Fibroblast of the aortic adventitia (primary cell): ENCODE data around the gene PCSK5. TPM values are rescaled to one million over a fixed set of nuclear protein-coding genes. Genes with fewer than 3 reads are reported as not detected.
A peak's percentile ranks its signal among the peaks of the same experiment; 100 is the strongest.
"Not testable (repeated sequence)": the region's sequence is repeated elsewhere in the genome, so short reads cannot be mapped to it uniquely, and the experiment has no call there.

Experiments
- DNase-seq: peaks from one replicate; pipeline ENCODE4 v3.0.0-alpha.2; 2010; ENCODE audit warnings: low read depth
- H3K4me3 ChIP-seq: 2 replicates; pipeline ENCODE4 v1.5.1; 2011; ENCODE audit warnings: low read depth, mild to moderate bottlenecking, control low read depth, low read length, moderate library complexity
- total RNA-seq: library from RNA; depleted of rRNA; stranded (reverse); fragments of >200 nt; gene quantifications from 2 replicates; pipeline ENCODE4 v1.2.3, GENCODE V29; 2012; ENCODE audit warnings: low replicate concordance
- TF ChIP-seq, protein P1 (sequence below): IDR thresholded peaks from 2 replicates; pipeline ENCODE4 v1.5.1; 2011; ENCODE audit warnings: mild to moderate bottlenecking, low read length, control low read depth, inconsistent platforms; ENCODE audit not compliant: insufficient read depth

PCSK5 gene
- total RNA-seq, 1 donor = 3.6 TPM

DNA sequence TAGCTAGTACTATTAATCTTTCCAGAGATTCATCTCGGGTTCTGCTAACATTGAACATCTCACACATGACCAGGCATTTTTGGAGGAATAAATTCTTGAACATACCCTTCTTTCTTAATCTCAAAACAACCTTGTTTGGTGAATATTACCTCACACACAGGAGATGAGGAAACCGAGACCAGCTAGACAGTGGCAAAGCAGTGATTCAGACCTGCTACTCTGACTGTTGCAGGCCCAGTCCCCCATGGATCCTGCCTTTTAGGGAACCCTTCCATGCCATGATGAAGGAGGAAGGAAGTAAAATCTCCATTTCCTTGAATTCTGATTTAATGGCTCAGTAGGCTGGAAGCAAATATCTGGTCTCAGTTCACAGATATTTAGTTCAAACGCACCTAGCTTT, 2.6 kb downstream of the PCSK5 start:
- H3K4me3 ChIP-seq = peak overlapping the region; percentile 84
- no peak for DNase-seq
- TF ChIP-seq, protein P1, sequence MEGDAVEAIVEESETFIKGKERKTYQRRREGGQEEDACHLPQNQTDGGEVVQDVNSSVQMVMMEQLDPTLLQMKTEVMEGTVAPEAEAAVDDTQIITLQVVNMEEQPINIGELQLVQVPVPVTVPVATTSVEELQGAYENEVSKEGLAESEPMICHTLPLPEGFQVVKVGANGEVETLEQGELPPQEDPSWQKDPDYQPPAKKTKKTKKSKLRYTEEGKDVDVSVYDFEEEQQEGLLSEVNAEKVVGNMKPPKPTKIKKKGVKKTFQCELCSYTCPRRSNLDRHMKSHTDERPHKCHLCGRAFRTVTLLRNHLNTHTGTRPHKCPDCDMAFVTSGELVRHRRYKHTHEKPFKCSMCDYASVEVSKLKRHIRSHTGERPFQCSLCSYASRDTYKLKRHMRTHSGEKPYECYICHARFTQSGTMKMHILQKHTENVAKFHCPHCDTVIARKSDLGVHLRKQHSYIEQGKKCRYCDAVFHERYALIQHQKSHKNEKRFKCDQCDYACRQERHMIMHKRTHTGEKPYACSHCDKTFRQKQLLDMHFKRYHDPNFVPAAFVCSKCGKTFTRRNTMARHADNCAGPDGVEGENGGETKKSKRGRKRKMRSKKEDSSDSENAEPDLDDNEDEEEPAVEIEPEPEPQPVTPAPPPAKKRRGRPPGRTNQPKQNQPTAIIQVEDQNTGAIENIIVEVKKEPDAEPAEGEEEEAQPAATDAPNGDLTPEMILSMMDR = no peak

DNA sequence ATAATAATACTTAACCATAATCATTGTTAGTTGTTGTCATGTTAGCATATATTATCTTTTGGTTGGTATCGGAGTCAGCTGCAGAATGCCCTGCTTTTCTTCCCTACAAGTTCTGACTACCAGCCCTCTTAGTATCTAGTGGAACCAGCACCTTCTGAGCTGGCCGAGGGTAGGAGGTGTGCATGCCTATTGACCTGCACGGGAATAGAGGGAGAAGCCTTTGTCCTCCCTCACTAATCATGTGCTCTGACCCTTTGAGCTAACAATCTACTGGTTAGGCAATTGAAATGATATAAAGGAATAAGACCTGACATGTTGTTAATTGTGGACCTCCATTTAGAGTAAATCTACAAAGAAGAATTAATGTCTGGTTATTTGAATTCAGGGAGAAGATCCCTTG, 4.1 kb downstream of the PCSK5 start:
- TF ChIP-seq, protein P1 = no peak
- DNase-seq = no peak
- H3K4me3 ChIP-seq = no peak overlapping the region

DNA sequence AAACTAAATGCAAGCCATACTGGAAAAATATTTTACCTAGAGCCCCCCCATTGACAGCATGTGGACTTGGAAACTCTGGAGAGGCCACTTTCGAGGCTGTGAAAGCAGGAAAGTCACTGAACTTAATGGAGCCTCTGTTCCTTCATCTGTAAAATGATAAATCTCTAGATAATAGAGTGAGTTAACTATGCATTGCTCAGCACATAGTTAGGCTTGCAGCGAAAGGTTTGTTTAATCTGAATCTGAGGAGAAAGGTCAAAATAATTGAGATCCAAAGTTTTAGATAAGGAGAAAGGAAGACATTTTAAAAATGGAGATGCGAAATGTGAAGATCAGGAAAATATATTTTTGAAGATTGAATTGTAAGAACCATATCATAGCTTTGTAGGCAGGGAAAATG, 4.6 kb downstream of the PCSK5 start:
- TF ChIP-seq, protein P1 = no peak

DNA sequence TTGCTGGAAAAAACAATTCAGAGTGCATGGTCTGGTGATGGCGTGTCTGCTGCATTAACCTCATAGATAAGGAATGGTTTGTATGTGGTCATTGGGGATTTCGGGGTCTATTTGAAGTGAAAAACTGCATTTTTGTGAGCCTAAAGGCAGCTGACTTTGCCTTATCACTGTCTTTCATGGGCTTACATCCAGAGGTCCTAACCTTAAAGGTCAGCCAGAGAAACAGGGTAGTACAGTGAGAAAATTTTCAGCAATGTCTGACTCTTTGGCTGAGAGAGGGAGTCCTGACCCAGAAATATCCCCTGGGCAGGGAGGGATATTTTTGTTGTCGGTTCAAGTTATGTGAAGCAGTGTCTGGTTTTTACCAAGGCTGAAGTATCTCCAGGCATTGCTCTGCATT, 5.7 kb downstream of the PCSK5 start:
- no peak overlapping the region for H3K4me3 ChIP-seq
- DNase-seq = peak; percentile 85
- TF ChIP-seq, protein P1 = no peak

More for the DNA sequence above, 4.6 kb downstream of the PCSK5 start:
- no peak for DNase-seq
- no peak overlapping the region for H3K4me3 ChIP-seq

DNA sequence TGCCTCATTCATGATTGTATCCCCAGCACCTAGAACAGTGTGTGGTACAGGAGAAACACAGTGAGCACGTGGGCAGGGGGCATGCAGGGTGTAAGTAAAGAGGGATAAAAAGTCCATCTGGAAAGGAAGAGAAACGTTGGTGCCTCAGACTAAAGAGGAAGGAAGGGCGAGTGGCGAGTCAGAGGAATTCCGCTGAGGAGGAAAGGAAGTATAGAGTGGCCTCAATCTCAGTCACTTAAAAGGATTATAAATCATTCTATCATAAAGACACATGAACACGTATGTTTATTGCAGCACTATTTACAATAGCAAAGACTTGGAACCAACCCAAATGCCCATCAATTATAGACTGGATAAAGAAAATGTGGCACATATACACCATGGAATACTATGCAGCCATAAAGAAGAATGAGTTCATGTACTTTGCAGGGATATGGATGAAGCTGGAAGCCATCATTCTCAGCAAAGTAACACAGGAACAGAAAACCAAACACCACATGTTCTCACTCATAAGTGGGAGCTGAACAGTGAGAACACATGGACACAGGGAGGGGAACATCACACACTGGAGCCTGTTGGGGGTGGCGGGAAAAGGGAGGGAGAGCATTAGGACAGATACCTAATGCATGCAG, 10.5 kb downstream of the PCSK5 start:
- not testable (repeated sequence) for H3K4me3 ChIP-seq, DNase-seq

DNA sequence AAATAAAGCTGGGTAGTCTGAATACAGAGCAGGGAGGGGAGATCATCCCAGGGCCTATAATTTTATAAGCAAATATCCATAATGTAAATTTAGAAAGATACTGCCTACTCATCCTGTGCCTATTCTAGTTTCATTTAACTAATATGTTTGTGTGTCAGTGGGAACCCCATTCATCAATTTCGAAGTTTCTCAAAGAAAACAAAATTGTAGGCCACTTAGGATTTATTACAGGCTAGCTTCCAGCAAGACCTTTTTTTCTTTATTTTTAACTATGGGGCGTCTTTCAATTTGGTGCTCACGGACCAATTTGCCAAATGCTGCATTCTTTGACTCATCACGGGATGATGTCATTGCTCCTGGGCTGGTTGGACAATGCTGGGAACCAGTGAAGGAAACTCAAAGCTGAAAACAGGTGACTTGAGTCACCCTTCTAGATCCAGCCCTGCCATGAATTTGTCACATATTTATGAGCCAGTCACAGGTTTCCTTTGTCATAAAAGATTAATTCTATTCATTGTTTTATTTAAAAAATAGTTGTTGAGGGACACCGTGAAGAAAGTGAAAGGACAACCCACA, 13.4 kb downstream of the PCSK5 start:
- DNase-seq = peak; percentile 75

DNA sequence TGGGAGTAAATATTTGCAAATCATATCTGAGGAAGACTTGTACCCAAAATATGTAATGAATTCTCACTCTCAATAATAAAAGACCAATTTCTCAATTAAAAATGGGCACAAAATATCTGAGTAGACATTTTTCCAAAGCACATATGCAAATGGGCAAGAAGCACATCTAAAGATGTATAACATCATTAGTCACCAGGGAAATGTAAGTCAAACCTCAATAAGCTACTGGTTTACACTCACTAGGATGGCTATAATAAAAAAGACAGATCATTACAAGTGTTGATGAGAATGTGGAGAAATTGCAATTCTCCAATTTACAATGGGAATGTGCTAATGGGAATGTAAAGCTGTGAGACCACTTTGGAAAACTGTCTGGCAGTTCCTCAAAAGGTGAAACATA, 13.9 kb downstream of the PCSK5 start:
- H3K4me3 ChIP-seq = no peak overlapping the region
- TF ChIP-seq, protein P1 = no peak
- DNase-seq = no peak

More for the DNA sequence above, 13.4 kb downstream of the PCSK5 start:
- no peak overlapping the region for H3K4me3 ChIP-seq
- TF ChIP-seq, protein P1 = no peak
